HG03558 (cell line): Measurements from ENCODE around the gene APBA3.

Experiments used
- ATAC-seq: cut with Tn5 transposase; IDR thresholded peaks from one replicate; pipeline ENCODE4 v1.9.1; 2021; ENCODE audit warnings: moderate number of reproducible peaks; ENCODE audit not compliant: unreplicated experiment; ENCODE audit errors: extremely low read depth

APBA3 gene

DNA sequence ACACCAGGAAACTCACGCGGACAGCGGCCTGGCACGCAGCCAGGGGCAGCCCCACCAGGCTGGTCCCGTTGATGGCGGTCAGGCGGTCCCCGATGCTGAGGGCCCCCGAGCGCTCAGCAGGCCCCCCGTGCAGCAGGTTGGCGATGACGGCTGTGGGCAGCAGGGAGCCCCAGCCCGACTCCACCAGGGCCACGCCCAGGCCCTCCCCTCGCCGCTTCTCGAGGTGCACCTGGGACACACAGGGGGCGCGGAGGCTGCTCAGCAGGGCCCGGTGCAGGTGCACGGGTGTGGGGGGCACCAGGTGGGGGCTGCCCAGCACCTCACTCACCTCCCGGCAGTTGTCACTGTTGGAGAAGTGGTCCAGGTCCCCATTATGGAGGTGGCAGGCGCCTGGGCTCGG, 9.0 kb downstream of the APBA3 start:
- no peak for ATAC-seq

DNA sequence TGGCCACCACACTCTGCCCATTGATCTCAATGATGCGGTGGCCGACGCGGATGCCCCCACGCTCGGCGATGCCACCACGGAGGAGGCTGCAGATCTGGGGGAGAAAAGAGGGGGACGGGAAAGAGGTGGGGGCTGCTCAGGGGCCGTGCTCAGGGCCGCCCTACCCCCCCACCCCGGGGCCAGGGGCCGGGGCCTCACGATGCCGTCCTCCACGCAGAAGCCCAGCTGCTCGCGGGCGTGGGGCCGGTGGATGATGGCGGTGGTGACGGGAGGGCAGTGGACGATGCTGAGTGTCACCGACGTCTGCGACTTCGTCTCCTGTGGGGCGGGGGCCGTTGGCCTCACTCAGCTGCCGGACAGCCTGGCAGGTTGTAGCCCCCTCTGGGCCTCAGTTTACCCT, 10.3 kb downstream of the APBA3 start:
- ATAC-seq, result no peak

DNA sequence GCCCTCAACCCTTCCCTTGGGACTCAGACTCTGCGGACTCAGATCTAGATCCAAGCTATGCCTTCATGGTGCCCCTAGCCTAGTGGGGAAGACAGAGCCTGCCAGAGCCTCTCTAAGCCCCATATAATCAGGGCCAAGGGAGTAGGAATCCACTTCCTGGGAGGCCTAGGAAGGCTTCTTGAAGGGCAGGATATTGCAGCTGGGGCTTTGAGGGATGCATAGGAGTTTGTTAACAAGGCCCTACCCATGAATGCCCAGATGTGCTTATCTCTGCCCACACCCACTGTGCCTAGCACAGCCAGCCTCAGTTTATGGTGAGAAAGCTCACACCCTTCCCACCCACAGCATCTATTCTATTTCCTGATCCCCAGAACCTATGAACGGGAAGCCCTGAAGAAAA, 11.3 kb downstream of the APBA3 start:
- ATAC-seq, result no peak

DNA sequence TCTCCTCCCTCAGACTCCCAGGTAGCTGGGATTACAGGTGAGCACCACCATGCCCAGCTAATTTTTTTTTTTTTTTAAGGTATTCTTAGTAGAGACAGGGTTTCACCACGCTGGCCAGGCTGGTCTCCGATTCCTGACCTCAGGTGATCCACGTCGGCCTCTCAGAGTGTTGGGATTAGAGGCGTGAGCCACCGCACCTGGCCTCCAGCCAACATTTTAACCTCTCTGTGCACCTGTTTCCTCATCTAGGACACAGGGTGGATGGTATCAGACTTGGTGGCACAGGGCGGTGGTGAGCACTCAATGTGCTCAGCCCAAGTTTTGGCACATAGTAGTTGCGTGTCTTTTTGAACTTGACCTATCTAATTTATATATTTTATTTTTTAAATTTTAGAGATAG, 12.5 kb downstream of the APBA3 start:
- no peak for ATAC-seq

DNA sequence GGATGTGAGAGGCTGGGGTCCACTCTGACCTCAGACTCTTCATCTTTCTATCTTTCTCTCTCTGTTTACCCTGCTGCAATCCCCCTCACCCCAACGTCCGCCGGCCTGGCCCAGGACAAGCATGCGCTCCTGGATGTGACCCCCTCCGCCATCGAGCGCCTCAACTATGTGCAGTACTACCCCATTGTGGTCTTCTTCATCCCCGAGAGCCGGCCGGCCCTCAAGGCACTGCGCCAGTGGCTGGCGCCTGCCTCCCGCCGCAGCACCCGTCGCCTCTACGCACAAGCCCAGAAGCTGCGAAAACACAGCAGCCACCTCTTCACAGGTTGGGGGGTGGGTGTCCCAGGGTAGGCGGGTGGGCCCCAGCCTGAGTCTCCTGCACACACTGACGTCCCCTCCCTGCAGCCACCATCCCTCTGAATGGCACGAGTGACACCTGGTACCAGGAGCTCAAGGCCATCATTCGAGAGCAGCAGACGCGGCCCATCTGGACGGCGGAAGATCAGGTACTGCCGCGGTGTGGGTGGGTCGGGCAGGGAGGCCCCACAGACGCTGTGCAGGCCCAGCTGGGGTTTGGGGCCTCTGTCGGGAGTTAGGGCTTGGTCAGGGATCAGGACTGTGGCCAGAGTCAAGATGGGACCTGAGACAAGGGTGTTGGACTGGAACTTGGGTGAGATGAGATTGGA, 15.0 kb downstream of the APBA3 start:
- no peak for ATAC-seq

DNA sequence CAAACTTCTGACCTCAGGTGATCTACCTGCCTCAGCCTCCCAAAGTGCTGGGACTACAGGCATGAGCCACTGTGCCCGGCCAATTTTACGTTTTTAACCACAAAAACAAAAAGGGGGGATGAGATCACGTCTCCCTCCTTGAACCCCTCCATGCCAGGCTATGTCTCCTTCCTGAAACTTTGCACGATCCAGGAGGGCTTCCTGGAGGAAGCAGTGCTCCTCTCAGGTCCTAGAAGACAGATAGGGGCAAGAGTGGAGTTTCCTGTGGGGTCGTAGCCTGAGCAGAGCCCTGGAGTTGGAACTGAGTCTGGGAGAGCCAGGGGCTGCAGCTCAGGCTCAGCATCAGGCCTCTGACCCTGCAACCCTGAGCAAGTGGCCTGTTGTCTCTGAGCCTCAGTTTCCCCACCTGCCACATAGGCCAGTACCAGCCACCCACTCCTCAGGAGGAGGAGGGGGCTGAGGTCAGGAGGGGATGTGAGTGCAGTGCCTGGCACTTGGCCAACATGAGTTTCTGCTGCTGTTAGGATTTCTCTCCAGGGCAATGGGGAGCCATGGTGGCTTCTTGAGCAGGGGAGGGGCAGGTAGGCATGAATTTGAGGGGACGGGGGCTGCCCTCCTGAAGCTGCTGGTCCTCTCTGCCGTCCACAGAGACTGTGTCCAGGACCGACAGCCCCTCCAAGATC, 16.0 kb downstream of the APBA3 start:
- ATAC-seq, result no peak

DNA sequence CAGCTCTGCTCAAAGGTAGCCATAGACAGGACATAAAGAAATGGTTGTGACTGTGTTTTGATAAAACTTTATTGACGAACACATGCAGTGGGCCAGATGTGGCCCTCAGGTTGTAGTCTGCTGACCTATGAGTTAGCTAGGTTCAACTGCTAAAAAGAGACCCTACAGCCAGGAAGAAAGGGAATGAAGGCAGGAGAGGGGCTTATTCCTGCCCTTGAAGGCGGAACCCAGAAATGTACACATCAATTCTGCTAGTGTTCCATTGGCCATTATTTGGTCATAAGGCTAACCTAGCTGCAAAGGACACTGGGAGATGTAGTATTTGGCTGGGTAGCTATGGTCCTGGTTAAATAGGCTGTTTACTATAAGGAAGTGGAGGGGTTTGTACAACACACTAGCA, 18.0 kb downstream of the APBA3 start:
- ATAC-seq, result no peak

DNA sequence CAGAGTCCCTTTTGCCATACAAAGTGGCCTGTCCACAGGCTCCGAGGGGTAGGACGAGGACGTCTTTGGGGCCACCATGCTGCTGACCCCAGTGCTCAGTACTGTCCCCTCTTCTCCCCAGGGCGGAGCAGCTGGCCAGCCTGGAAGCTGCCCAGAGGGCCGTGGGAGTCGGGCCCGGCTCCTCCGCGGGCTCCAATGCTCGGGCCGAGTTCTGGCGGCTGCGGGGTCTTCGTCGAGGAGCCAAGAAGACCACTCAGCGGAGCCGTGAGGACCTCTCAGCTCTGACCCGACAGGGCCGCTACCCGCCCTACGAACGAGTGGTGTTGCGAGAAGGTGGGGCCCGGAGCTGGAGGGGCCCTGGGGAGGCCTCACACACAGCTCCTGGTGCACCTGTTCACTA, 21.1 kb downstream of the APBA3 start:
- no peak for ATAC-seq

DNA sequence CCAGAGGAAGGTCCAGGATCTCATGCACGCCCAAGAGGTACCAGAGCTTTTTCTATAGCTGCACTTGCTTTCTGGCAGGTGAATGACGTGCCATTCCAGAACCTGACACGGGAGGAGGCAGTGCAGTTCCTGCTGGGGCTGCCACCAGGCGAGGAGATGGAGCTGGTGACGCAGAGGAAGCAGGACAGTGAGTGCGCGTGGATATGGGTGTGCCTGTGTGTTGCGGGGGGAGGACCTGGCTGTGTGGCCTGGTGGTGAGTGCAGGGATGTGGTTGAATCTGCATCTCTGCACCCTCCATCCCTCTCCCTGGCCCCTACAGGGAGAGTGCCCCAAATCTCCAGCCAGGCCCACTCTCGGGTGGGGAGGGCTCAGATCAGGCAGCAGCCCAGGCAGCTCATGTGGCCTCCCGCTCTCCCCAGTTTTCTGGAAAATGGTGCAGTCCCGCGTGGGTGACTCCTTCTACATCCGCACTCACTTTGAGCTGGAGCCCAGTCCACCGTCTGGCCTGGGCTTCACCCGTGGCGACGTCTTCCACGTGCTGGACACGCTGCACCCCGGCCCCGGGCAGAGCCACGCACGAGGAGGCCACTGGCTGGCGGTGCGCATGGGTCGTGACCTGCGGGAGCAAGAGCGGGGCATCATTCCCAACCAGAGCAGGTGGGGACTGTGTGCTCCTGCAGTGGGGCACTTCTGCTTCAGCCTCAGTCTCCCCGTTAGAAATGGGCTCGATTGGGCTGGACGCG, 22.8 kb downstream of the APBA3 start:
- no peak for ATAC-seq

DNA sequence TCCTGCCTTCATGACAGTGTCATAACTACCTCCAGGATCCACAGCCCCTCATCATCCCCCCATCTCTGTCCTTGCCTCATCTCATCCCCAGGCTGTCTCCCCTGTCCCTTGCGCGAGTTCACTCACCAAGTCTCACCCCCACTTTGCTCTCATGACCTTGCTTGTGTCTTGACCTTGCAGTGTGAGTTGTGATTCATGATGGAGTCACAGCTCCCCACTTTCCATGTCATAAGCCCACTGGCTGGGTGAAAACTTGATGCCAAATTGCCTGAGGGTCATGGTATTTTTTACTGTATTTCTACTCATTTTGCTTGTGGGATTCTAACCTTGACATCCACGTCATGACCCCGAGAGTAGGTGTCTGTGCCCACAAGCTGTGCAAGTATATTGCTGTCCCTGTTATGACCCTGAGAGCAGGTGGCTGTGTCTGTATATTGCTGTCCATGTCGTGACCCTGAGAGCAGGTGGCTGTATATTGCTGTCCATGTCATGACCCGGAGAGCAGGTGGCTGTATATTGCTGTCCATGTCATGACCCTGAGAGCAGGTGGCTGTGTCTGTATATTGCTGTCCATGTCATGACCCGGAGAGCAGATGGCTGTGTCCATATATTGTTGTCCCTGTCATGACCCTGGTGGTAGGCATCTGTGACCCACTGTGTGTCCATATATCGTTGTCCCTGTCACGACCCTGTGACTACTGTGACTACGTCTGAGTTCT, 23.8 kb downstream of the APBA3 start:
- no peak for ATAC-seq

DNA sequence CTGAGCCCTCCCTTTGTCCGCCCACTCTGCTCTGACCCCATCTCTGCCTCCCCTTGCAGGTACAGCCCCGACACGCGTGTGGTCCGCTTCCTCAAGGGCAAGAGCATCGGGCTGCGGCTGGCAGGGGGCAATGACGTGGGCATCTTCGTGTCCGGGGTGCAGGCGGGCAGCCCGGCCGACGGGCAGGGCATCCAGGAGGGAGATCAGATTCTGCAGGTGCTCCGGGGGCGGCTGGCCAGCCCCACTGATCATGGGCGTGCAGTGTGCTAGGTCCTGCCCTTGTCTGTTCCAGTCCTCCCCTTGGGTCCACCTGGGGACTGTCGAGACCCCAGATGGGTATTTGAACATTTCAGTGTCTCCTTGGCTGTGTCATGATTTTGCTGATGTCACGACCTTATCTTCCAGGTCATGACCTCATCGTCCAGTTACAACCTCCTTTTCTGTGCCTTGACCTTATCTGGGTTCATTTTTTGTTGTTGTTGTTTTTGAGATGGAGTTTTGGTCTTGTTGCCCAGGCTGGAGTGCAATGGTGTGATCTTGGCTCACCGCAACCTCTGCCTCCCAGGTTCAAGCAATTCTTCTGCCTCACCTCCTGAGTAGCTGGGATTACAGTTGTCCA, 25.3 kb downstream of the APBA3 start:
- no peak for ATAC-seq

DNA sequence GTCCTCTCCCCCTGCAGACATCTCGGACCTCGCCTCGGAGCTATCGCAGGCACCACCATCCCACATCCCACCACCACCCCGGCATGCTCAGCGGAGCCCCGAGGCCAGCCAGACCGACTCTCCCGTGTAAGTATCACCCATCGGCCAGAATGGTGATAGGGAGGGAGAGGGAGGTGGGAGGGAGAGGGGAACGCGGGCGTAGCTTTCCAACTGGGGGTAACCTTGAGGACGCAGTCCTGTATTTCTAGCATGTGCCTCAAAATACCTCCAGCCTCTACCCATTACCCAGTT, 27.2 kb downstream of the APBA3 start:
- no peak for ATAC-seq

DNA sequence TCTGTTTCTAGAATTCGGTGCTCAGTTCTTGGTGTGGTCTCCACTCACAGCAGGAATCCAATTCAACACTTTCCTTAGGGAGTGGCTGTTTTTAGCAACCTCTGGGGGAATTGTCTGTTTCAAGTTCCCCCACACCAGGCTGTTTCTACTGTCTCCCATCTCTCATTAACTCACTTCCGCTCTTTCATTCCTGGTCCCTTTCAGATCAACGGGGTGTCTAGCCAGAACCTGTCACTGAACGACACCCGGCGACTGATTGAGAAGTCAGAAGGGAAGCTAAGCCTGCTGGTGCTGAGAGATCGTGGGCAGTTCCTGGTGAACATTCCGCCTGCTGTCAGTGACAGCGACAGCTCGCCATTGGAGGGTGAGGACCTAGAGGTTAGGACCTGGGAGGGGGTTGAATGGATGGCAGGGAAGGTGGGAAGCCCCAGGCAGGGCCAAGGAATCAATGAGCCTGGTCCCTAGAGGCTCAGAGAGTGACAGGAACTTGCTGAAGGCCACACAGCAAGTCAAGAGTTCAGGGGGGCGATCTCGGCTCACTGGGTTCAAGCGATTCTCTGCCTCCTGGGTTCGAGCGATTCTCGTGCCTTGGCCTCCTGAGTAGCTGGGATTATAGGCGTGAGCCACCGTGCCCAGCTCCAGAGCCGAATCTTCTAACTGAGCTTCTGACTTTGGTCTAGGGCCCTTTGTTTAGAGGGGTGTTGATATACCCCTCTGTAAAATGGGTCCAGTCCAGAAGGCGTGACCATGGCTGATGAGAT, 27.8 kb downstream of the APBA3 start:
- ATAC-seq, result no peak

DNA sequence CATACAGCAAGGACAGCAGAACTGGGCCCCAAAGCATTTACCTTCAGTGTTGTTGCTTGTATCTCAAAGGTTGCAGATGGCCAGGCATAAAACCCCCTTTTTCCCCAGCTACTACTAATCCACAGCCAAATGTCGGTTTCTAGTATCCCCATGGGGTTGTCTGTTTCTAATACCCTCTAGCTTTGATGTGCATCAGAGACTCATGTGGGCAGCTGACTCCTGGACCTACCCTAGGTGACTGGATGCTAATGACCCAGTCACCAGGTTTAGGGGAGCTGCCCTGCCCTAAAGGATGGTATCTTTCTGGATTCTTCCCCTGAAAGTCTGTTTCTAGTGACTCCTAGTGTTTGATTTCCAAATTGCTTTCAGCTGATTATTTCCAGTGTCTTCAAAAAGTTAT, 29.4 kb downstream of the APBA3 start:
- no peak for ATAC-seq

DNA sequence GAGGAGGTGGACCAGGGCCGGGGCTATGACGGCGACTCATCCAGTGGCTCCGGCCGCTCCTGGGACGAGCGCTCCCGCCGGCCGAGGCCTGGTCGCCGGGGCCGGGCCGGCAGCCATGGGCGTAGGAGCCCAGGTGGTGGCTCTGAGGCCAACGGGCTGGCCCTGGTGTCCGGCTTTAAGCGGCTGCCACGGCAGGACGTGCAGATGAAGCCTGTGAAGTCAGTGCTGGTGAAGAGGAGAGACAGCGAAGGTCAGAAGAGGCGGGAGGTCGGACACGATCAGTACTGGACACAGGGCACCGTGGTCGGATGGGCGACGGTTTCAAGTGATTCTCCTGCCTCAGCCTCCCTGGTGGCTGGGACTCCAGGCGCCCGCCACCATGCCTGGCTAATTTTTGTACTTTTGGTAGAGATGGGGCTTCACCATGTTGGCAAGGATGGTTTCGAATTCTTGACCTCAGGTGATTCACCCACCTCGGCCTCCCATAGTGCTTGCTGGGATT, 31.0 kb downstream of the APBA3 start:
- no peak for ATAC-seq

DNA sequence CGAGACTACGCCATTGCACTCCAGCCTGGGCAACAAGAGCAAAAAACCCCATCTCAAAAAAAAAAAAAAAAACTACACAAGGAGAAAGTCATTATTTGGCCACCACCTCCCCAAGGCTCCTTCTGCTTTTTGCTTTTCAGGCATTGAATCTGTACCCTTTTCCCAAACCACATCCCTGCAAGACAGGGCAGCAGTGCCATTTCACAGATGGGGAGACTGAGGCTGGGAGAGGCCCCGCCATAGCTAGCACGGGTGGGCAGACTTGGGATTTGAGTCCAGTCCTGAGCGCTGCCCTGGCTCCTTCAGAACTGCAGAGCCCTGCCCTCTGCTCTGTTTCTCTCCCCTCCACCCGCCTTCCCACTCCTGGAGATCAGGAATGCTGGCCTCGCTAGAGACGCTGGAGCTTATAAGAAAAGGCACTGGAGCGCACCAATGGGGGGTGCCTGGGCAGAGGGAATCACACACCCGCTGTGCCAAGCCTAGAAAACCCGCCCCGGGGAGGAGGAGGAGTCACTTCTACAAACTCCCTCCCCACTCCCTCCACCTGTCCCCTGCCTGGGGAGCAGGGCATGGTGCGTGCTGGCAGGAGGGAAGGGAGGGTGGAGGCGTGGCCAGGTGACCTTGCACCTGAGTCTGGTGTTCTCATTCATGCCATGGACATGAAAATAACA, 35.7 kb downstream of the APBA3 start:
- no peak for ATAC-seq

DNA sequence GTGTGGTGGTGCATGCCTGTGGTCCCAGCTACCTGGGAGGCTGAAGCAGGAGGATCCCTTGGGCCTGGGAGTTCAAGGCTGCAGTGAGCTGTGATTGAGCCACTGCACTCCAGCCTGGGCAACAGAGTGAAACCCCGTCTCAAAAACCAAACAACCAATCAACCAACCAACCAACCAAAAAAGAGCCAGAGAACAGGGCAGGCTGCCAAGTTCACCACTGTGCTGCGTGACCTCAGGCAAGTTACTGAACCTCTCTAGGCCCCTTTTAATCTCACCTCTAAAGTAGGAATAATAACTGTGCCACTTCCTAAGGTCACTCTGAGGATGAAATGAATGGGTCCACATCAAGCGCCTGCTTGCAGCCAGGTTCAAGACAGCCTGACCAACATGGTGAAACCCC, 36.4 kb downstream of the APBA3 start:
- ATAC-seq, result no peak

DNA sequence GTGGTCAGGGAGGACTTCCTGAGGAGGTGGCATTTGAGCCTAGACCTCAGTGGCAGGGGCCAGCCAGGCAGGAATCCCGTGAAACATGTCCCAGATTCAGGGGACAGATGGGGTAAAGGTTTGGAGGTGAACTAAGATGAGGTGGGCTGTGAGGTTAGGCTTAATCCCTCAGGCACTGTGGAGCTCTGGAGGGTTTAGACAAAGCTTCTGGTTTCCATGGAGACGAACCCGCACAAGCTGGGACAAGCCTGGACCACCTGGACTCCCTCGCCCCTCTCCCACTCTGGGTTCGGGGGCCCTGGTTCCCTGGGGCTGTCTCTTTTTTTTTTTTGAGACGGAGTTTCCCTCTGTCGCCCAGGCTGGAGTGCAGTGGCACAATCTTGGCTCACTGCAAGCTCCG, 37.6 kb downstream of the APBA3 start:
- ATAC-seq, result no peak

DNA sequence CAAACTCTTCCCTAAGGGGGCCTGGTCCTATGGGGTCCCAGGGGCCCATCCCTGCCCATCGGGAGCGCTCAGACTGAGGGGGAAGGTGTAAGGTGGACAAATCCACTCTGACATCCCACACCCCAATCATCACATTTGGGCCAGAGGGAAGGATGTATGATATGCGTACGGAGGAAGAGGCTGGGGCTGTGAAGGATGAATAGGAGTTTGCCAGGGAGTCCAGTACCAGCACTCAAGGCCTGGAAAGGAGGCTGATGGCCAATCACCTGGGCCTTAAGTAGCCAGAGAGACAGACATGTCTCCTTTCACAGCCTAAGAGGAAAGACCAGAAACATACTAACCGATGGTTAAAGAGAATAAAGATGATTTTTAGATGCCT, 38.4 kb downstream of the APBA3 start:
- no peak for ATAC-seq
